Hematopoietic multipotent progenitor cell treated with erythropoietin and hydrocortisone succinate and interleukin-3 and kit ligand, for 8 days (in vitro differentiated cells): Measurements from ENCODE around the gene TXNDC16.
A peak's percentile ranks its signal among the peaks of the same experiment; 100 is the strongest.
"Not testable (repeated sequence)": the region's sequence is repeated elsewhere in the genome, so short reads cannot be mapped to it uniquely, and the experiment has no call there.

Experiments
- DNase-seq: peaks from one replicate; pipeline ENCODE4 v3.0.0-alpha.2; 2015

TXNDC16 gene

GRCh38 chr14:52536269-52536668 lies 16.0 kb downstream of the TXNDC16 start:
- DNase-seq, result no peak

DNA sequence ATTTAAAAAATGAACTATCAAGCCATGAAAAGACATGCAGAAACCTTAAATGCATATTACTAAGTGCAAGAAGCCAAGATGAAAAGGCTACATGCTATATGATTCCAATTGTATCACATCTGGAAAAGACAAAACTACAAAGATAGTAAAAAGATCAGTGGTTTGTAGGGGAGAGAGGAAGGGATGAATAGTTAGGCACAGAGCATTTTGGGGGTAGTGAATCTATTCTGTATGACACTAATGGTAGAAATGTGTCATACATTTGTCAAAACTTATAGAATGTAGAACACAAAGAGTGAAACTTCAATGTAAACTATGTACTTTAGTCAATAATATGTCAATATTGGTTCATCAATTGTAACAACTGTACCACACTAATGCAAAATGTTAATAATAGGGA lies 20.8 kb downstream of the TXNDC16 start:
- no peak for DNase-seq

DNA sequence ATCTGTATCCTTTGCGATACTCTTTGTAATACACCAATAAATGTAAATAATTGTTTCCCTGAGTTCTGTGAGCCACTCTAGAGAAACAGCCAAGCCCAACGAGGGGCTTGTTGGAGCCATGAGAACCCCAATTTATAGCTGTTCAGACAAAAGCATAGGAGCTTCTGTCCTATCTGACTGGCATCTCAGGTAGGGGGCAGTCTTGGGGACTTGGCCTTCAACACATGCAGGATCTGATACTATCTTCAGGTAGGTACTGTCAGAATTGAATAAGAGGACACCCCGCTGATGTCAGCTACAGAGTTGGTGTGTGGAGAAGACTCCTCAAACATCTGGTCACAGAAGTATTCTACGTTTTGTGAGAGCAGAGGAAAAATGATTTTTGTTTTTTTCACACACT lies 25.3 kb downstream of the TXNDC16 start:
- no peak for DNase-seq

- no peak for DNase-seq
Measured at GRCh38 chr14:52522581-52523345, 29.5 kb downstream of the TXNDC16 start.

DNA sequence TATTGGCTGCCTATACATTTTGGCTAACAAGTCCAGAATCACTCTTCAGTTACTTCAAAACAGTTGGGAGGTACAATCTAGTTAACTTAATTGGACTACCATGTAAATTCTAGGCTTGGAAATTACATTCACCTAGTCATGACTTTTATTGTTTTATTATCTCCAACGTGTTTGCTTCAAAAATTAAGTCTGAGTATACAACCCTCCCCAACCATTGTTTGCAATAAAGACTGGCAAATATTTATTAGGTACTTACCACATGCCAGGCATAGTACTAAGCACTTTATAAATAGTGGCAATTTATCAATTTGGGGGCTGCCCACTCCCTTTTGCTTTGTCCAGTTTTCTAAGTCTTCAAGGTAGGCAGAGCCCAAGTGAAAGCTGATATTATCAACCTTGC lies 30.3 kb downstream of the TXNDC16 start:
- DNase-seq, result no peak

DNA sequence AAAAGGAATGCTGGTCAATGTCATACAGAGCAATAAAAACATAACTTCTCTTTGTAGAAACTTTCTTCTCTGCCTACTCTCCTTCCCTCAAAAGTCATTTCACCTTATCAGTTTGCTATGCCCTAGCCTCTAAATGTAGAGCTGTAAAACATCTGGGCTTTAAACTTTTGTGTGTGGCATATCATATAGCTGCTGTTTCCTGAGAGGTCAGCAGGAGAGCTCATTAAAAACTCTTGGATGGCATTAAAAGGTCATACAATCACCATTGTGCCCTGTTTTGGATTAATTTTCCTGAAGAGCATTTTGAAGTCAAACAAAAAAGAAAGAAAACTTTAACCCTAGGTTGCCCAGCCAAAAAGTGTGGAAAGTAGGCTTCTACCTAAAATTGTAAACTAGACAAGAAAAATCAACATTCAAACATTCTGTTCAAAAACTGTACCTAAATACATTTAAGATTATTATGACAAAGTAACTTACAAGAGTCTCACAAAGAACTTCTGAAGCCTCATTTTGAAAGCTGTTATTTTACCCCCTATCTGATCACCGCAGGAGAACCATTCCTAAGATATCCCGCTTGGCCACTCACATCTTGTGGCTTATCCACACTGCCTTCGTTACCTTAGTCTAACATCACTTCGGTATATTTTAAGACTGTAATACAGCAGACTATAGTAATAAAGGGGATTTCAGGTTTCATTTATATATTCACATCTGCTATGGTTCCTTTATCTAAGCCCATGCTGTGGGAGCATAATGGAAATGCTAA lies 38.1 kb downstream of the TXNDC16 start:
- DNase-seq, result peak; percentile 14

- no peak for DNase-seq
Measured at GRCh38 chr14:52513249-52513648, 39.1 kb downstream of the TXNDC16 start.

- DNase-seq, result no peak
Measured at GRCh38 chr14:52494444-52494843, 57.9 kb downstream of the TXNDC16 start.

- no peak for DNase-seq
Measured at GRCh38 chr14:52485350-52485960, 66.8 kb downstream of the TXNDC16 start.

DNA sequence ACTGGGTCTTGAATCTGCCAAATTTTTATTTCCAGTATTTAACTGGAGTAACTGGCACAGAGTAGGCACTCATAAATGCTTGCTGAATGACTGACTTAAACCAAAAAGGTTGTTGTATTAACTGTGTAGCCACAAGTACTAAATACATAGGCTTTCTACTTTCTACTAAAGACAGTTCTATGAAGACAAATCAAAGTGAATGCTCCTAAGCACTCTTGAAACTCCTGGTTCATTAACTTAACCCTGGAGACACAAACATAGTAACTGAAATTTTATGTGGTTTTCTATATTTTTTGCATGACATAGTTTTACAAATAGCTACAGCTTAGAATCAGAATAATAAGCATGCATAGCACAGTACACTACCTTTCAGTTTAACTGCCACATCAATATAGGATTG lies 70.4 kb downstream of the TXNDC16 start:
- no peak for DNase-seq

- DNase-seq, result peak; percentile 56
Measured at GRCh38 chr14:52473557-52473956, 78.7 kb downstream of the TXNDC16 start.

DNA sequence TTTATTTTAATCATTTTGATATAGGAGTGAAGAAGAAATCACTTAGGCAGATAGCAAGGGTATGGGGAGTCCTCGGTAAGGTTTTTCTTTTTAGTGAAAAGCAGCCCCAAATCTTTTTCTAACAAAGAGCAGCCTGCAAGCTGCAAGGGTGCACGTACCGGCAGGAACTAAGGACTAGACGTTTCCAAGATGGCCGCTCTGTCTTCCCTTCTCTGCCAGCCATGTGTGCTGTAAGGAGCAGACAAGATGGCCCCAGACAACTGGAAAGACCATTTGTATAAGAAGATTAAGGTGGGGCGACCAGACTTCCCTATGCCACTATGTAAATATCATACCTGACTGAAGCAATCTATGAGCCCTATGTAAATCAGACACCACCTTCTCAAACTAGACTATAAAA lies 79.6 kb downstream of the TXNDC16 start:
- DNase-seq, result no peak

GRCh38 chr14:52472251-52472650 lies 80.1 kb downstream of the TXNDC16 start:
- not testable (repeated sequence) for DNase-seq

GRCh38 chr14:52467515-52468266 lies 84.6 kb downstream of the TXNDC16 start:
- no peak for DNase-seq

GRCh38 chr14:52464175-52464574 lies 88.1 kb downstream of the TXNDC16 start:
- no peak for DNase-seq

- DNase-seq, result no peak
Measured at GRCh38 chr14:52463375-52463774, 88.9 kb downstream of the TXNDC16 start.

DNA sequence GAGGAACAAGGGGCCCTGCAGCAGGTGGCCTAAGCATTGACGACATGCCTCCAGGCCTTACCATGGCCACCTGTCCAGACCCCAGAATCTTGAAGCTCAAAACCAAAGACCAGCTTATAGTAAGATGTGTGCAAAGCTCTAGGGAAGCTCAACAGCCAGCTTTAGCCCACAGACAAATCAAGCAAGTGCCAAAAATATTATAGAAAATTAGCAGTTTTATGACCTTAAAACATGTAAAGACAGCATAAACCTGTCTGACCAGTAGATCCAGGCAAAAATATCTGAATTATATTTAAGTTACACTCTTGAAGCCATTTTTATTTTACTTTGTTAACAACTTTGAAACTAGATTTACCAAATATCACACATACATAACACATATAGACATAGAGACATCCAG lies 90.6 kb downstream of the TXNDC16 start:
- DNase-seq, result no peak

DNA sequence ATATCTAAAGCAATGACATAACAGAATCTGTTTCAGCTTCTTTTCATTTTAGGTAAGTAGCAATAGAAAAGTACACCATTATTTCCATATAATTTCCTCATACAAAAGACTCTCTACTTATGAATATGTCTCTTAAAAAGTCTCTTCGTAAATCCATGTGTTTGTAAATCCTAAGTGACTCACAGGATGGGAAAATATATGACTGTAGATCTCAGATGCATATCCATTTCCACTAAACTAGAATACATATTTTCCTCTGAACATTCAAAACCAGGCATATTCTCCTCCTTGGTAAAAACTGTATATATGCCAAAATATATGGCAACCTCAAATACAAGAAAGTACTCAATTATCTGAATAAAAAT lies 93.6 kb downstream of the TXNDC16 start:
- no peak for DNase-seq

GRCh38 chr14:52457411-52457810 lies 94.9 kb downstream of the TXNDC16 start:
- no peak for DNase-seq

GRCh38 chr14:52455291-52456088 lies 96.8 kb downstream of the TXNDC16 start:
- no peak for DNase-seq

DNA sequence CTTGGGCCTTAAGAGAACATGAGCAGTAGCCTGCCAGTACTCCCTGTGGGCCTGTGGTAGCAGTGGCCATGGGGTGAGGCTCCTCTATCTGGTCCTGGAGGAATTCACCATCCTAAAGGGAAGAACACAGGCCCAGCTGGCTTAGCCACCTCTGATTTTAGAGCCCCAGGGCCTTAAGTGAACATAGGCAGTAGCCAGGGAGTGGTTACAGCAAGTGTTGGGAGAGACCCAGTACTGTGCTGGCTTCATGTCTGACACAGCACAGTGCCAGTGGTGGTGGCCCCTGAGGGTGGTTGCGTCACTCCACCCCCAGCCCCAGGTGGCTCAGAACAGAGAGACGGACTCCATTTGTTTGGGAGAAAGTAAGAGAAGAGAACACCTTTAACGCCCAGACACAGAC lies 105.1 kb downstream of the TXNDC16 start:
- no peak for DNase-seq

DNA sequence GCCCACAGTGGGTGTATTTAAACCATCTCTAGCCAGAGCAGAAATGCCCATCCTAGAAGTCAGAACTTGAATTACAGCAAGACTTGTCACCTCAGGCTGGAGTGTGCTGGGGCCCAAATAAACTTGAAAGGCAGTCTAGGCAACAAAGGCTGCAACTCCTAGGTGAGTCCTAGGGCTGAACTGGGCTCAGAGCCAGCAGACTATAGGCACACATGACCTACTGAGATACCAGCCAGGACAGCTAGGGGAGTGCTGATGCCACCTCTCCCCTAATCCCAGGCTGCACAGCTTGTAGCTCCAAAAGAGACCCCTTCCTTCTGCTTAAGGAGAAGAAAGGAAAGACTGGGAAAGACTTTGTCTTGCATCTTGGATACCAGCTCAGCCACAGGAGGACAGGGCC lies 106.0 kb downstream of the TXNDC16 start:
- peak; percentile 65 for DNase-seq
